ENCODE measurements around the gene TP53TG3F.
"Not testable (repeated sequence)": the region's sequence is repeated elsewhere in the genome, so short reads cannot be mapped to it uniquely, and the experiment has no call there.

DNA sequence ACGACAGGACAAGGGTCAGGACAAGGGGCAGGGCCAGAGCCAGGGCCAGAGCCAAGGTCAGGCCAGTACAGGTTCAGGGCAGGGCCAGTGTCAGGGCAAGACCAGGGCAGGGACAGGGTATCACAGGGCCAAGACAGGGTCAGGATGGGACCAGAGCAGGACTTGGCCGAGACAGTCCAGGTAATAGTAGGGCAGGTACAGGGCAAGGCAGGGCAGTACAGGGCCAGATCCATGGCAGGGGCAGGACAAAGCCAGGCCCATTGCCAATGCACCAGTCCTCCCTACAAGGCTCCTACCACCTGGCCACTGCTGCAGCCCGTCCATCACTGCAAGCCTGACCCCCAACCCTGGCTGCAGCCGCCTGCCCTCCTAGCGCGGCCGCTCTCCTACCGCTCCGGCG is 50.5 kb downstream of the TP53TG3F start:
- TF ChIP-seq, protein P1, sequence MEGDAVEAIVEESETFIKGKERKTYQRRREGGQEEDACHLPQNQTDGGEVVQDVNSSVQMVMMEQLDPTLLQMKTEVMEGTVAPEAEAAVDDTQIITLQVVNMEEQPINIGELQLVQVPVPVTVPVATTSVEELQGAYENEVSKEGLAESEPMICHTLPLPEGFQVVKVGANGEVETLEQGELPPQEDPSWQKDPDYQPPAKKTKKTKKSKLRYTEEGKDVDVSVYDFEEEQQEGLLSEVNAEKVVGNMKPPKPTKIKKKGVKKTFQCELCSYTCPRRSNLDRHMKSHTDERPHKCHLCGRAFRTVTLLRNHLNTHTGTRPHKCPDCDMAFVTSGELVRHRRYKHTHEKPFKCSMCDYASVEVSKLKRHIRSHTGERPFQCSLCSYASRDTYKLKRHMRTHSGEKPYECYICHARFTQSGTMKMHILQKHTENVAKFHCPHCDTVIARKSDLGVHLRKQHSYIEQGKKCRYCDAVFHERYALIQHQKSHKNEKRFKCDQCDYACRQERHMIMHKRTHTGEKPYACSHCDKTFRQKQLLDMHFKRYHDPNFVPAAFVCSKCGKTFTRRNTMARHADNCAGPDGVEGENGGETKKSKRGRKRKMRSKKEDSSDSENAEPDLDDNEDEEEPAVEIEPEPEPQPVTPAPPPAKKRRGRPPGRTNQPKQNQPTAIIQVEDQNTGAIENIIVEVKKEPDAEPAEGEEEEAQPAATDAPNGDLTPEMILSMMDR (IDR thresholded peaks at IDR 0.05) = not testable (repeated sequence)
- not testable (repeated sequence) for TF ChIP-seq POLR2A (IDR thresholded peaks at IDR 0.05)
